ENCODE measurements around the gene EFCC1.

Gene EFCC1

DNA sequence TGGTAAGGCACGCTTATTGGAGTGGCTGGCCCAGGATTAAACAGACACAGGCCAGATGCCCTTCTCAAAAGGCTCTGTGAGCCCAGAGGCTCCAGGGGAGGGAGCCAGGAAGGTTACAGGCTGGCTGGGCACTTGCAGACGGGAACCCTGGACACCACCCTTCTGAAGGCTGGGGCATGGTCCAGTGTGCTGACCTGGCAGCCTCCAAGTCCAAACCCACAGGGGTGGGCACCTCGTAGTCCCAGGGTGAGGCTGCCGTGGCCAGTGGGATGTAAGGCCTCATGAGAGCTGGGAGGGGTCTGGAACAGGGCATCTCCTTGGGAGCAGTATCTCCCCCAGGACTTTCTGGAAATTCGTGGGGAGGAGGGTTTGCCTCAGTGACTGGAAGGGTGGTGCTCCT, 19.6 kb downstream of the EFCC1 start:
- Histone ChIP-seq H3K27me3 (replicated peaks; ENCODE audit: insufficient read depth, low read length) (no peaks in the 10 kb centered on the region), H4K20me1 (ENCODE audit: insufficient read depth, low read length) (no peaks in the 10 kb centered on the region), H2AFZ (ENCODE audit: low read length) (no peak overlapping the region), H3K4me2 (ENCODE audit: low read depth, low read length) (no peak overlapping the region), H3K4me3 (ENCODE audit: low read length) (no peak overlapping the region), H3F3A (ENCODE audit: insufficient read depth, low read length) (no peaks in the 10 kb centered on the region), H3K36me3 (replicated peaks; ENCODE audit: insufficient read depth, low read length) (no peaks in the 10 kb centered on the region), H3K9me3 (replicated peaks; ENCODE audit: insufficient read depth, low read length) (no peaks in the 10 kb centered on the region), H3K9ac (ENCODE audit: low read length) (no peak overlapping the region), H3K4me1 (ENCODE audit: low read length) (peaks cover 5% of the 10 kb centered on the region), H3K79me2 (ENCODE audit: low read length) (no peaks in the 10 kb centered on the region), H3K27ac (ENCODE audit: low read length) (no peak overlapping the region), H3K9me2 (replicated peaks; ENCODE audit: insufficient read depth, low read length) (no peaks in the 10 kb centered on the region)
- TF ChIP-seq CTCF (IDR thresholded peaks at IDR 0.05; ENCODE audit: low read length): no peak
- no peak for TF ChIP-seq EZH2 (optimal IDR thresholded peaks at IDR 0.05; ENCODE audit: low read depth, low read length)
- TF ChIP-seq EZH2phosphoT487 (IDR thresholded peaks at IDR 0.05; ENCODE audit: low read length): no peak
- DNase-seq: no peak

DNA sequence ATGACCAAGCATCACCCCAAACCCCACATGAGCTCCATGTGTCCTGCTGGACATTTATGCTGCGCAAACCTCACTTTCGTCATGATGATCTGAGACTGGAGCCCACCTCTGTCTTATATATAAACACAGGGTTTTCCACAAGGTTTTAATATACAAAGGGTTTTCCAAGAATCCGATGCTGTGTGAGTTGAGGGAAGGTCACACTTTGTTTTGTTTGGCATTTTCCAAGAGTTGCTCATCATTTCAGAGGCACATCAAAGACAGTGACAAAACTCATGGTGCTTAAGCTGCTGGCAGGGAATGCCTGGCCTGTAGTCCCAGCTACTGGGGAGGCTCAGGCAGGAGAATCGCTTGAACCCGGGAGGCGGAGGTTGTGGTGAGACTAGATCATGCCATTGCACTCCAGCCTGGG, 20.0 kb downstream of the EFCC1 start:
- Histone ChIP-seq H3K9ac (ENCODE audit: low read length) (no peak overlapping the region), H3K27me3 (replicated peaks; ENCODE audit: insufficient read depth, low read length) (no peaks in the 10 kb centered on the region), H4K20me1 (ENCODE audit: insufficient read depth, low read length) (no peaks in the 10 kb centered on the region), H3K9me2 (replicated peaks; ENCODE audit: insufficient read depth, low read length) (no peaks in the 10 kb centered on the region), H3K9me3 (replicated peaks; ENCODE audit: insufficient read depth, low read length) (no peaks in the 10 kb centered on the region), H3K4me3 (ENCODE audit: low read length) (no peak overlapping the region), H3K27ac (ENCODE audit: low read length) (no peak overlapping the region), H3K36me3 (replicated peaks; ENCODE audit: insufficient read depth, low read length) (no peaks in the 10 kb centered on the region), H3F3A (ENCODE audit: insufficient read depth, low read length) (no peaks in the 10 kb centered on the region), H3K4me2 (ENCODE audit: low read depth, low read length) (no peak overlapping the region), H3K79me2 (ENCODE audit: low read length) (no peaks in the 10 kb centered on the region), H3K4me1 (ENCODE audit: low read length) (peaks cover under 1% of the 10 kb centered on the region), H2AFZ (ENCODE audit: low read length) (no peak overlapping the region)
- no peak for TF ChIP-seq EZH2 (optimal IDR thresholded peaks at IDR 0.05; ENCODE audit: low read depth, low read length)
- no peak for TF ChIP-seq CTCF (IDR thresholded peaks at IDR 0.05; ENCODE audit: low read length)
- TF ChIP-seq EZH2phosphoT487 (IDR thresholded peaks at IDR 0.05; ENCODE audit: low read length): no peak
- DNase-seq: no peak

DNA sequence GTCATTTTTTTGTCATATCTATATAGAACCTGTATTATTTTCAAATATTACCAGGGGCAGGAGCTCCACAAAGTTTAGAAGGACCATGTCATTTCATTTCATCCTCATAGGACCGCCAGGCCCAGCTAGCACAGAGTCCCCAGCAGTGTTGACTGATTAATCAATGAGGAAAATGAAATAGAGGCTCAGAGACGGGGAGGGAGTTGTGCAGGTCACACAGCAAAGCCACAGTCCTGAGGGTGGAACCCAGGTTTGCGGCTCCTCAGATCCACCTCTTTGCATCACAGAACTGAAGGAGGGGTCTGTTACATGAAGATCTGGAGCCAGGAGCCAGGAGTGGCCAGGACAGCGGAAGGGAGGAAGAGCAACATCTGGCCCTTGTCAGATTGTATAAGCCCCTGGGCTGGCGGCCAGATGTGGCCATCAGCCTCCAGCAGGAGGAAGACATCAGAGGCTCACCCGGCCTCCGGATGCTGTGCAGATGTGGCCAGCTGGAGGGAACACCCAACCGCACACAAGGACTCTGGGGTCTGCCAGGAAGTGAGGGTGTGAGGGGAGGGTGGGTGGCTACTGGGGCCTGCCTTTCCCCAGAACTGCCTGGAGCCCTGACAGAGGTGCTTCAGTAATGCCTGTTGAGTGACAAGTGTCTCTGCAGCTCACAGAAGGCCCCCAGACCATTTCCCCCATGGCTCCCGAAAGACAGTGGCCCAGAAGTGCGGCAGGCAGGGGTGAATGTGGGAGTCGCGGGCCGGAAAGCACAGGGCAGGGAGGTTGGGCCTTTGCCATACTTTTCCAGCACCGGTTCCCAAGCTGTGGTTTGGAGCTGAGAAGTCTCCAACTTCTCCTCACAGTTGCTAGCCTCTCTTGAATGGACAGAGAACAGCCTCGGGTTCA, 21.3 kb downstream of the EFCC1 start:
- H3K36me3 ChIP-seq (replicated peaks; ENCODE audit: insufficient read depth, low read length): no peaks in the 10 kb centered on the region
- no peaks in the 10 kb centered on the region for H3K27me3 ChIP-seq (replicated peaks; ENCODE audit: insufficient read depth, low read length)
- H3K4me1 ChIP-seq (ENCODE audit: low read length): peaks cover 6% of the 10 kb centered on the region; the same call in 1 of the 2 replicates
- no peak overlapping the region for H3K4me3 ChIP-seq (ENCODE audit: low read length)
- H2AFZ ChIP-seq (ENCODE audit: low read length): no peak overlapping the region
- H3K27ac ChIP-seq (ENCODE audit: low read length): no peak overlapping the region
- no peaks in the 10 kb centered on the region for H3K9me3 ChIP-seq (replicated peaks; ENCODE audit: insufficient read depth, low read length)
- H3K79me2 ChIP-seq (ENCODE audit: low read length): no peaks in the 10 kb centered on the region
- H3K9ac ChIP-seq (ENCODE audit: low read length): no peak overlapping the region
- H4K20me1 ChIP-seq (ENCODE audit: insufficient read depth, low read length): no peaks in the 10 kb centered on the region
- no peak for DNase-seq
- no peaks in the 10 kb centered on the region for H3K9me2 ChIP-seq (replicated peaks; ENCODE audit: insufficient read depth, low read length)
- H3K4me2 ChIP-seq (ENCODE audit: low read depth, low read length): no peak overlapping the region
- no peak for TF ChIP-seq CTCF (IDR thresholded peaks at IDR 0.05; ENCODE audit: low read length)
- no peak for TF ChIP-seq EZH2 (optimal IDR thresholded peaks at IDR 0.05; ENCODE audit: low read depth, low read length)
- no peak for TF ChIP-seq EZH2phosphoT487 (IDR thresholded peaks at IDR 0.05; ENCODE audit: low read length)
- H3F3A ChIP-seq (ENCODE audit: insufficient read depth, low read length): no peaks in the 10 kb centered on the region
